Left renal pelvis (tissue), 4 donors: ENCODE measurements around the gene TEX19. TPM values are rescaled to one million over a fixed set of nuclear protein-coding genes. Genes with fewer than 3 reads are reported as not detected.
"Not testable (repeated sequence)": the region's sequence is repeated elsewhere in the genome, so short reads cannot be mapped to it uniquely, and the experiment has no call there.

ENCODE experiments used
- DNase-seq, 4 donors: peaks; one replicate each; pipeline ENCODE4 v3.0.0-alpha.2; 2013; ENCODE audit warnings: low read depth in 4 of 4, low spot score in 3 of 4
- polyA plus RNA-seq, 4 donors: library from polyadenylated mRNA; unstranded; fragments of 120-200 nt; gene quantifications; one replicate each; pipeline ENCODE4 v1.2.1, GENCODE V29; 2013; ENCODE audit not compliant: insufficient read length in 4 of 4

Gene TEX19
- polyA plus RNA-seq, 4 donors = 0.09 TPM; not detected in 3

DNA sequence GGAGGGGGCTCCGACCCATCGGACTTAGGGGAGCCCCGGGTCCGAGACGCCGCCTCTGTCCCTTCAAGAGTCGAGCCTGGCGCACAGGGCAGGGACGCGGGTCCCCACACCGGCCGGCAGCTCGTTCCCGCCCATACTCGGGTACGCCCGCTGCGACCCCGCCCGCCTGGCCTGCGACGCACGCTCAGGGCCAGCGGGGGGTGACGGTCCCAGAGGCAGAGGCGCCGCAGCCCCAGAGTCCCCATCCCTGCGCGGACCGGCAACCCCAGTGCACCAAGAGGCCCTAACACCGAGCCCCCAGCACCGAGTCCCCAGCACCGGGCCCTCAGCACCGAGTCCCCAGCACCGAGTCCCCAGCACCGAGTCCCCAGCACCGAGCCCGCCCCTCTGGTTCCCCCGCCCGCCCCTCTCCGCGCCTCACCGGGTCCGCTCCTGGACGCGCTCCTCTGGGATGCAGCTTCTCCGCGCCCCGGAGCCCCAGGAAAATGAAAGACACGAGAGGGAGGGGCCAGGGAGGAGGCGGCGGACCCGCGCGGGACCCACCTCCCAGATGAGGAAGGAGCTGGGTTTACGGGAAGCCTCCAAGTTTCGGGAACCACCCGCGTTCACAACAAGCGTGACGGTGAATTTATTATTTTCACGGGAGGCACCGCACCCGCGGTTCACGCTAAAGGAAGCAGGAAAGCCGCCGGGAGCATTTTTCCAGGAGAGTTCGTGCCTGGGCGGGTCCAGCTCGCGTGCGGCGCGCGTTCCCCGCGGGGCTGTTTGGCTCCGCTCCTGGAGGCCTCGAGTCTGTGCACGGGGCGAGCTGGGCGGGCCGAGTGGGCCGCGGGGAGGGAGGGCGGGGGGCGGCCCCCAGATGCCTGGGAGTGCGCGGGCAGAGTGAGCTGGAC lies 25.5 kb upstream of the TEX19 start, which contains the start of gene SECTM1:
SECTM1 (minus strand) TSS at position 488 of the 893 bp plus-strand sequence. CDS start 6,526 bp downstream, outside the sequence.
- DNase-seq = no peak

- DNase-seq = no peak
These were observed 24.8 kb upstream of the TEX19 start for GRCh38 chr17:82334204-82334621.

DNA sequence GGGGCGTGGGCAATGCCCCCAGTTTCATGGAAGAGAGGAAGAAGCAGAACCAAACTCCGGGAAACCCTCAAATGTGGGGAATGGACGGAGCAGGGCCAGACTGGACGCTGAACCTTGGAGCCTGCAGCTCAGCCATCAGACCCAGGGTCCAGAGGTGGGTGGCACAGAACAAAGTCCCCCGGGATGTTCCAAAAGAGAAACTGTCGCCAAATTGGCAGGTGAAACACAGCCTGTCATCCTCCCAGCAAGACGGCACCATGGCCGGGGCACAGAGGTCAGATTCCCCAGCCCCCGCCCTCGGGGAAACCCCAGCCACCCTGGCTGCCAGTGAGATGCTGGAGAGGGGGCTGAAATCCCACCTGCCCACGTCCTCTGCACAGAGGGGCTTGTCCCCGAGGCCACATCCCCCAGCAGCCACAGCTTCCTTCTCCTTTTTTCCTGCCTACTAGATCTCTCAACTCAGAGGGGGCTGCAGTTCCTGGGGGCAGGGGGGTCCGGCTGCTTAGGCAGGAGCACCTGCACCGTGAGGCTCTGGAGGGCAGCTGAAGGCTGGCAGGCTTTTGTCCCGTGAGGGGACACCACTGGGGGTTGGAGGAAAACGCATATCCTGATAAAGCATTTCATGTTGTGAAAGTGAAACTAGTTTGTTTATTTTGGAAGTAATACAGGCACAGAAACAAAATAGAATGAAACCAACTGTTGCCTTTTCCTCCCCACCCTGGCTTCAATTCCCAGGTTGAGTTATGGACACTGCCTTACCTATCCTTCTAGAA lies 24.2 kb upstream of the TEX19 start:
- no peak for DNase-seq

GRCh38 chr17:82338858-82339633 lies 20.0 kb upstream of the TEX19 start:
- no peak for DNase-seq

DNA sequence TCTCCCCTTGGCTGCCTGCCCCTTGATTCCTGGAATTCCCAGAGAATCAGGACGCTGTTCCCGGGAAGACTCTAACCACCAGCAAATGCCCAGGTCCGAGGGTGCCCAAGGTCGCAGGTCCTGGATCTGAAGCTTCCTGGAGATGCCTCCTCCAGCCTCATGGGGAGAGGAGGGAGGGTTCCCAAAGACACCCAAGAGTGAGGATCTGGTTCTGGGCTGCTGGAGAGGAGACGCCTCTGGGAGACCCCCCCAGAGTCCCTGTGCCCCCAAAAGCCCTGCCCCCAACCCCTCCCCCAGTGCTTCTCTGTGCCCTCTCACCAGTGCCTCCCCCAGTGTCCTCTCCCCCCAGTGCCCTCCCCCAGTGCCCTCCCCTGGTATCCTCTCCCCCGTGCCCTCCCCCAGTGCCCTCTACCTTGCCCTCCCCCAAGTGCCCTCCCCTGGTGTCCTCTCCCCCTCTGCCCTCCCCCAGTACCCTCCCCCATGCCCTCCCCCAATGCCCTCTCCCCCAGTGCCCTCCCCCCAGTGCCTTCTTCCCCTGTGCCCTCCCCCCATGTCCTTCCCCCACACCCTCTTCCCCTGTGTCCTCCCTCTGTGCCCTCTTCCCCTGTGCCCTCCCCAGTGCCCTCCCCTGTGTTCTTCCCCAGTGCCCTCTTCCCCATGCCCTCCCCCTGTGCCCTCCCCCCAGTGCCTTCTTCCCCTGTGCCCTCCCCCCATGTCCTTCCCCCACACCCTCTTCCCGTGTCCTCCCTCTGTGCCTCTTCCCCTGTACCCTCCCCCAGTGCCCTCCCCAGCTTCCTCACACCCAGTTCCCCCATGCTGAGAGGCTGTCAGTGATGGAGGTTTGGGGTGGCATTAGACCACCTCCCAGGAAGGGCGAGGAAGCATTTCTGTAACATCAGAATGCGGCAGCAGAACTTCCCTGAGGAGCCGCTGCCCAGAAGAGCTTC lies 19.1 kb upstream of the TEX19 start:
- no peak for DNase-seq

DNA sequence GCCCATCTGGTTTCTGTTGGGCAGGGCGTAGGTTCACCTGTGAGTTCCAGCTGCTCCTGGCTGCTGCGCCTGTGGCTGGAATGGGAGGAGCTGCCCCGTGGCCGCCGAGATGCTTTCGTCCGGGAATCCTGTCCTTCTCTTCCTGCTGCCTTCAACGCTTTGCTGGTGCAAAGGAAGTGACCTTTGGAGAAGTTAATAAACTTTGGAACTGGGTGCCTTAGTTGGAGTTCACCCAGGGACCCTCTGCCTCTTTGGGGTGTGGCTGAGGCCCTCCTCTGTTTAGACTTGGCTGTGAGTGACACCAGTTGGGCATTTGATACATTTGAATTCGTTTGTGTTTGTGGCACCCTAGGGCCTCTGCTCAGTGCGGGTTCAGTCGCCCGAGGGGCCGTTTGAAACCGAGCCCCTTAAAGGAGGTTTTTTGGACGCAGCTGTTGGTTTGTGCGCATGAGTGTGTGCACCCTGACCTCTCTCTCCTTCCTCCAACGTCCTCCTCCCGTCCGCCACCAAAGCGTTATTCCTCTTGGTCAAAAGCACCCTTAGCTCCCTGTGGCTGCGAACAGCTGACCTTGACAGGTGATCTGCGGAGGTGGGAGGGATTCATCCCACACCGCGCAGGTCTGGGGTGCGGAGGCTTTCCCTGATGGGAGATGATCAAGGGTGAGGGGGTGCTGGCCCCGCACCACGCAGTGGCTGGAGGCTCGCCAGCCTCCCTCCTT lies 16.5 kb upstream of the TEX19 start:
- no peak for DNase-seq

DNA sequence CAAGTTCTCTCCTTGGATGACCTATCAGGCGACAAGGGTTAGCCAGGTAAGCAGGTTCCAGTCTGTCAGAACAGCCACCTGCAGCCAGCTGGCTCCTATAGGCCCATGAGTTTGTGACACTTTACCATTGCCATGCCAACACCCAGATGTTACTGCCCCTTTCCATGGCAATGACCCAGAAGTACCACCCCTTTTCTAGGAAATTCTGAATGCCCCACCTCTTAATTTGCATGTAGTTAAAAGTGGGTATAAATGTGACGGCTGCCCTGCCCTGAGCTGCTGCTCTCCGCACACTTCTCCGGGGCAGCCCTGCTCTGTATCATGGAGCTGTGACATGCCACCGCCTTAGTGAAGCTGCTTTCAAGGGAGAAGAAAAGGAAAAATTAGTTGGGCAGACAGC lies 15.5 kb upstream of the TEX19 start:
- no peak for DNase-seq

DNA sequence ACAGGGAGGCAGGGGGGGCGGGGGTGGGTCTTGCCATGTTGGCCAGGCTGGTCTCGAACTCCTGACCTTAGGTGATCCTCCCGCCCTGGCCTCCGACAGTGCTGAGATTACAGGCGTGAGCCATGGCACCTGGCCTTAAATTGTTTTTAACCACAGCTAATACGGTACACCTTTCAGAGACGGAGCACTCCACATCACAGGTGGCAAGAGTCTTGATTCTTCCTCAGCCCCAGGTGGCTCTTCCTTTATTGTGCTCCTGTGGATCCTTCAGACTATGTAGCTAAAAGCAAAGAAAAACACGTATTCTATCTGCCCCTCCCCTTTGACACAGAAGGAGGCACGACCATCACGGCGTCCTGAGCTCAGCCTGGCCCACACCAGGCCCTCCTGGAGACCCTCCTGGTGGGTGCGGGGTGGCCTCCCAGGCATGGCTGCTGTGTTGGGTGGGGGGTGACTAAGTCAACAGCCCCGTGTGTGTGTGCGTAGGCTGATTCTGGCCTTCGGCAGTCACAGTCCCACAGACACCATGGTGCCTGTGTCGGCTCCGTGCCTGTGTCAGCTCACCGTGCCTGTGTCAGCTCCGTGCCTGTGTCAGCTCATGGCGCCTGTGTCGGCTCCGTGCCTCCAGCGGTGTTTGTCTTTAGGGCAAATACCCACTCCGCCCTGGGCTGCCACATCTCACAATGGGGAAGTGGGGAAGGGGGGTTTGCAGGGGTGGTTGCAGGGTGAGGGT lies 14.7 kb upstream of the TEX19 start:
- DNase-seq = no peak

- DNase-seq = no peak
These were observed 13.7 kb upstream of the TEX19 start for GRCh38 chr17:82345151-82345976.

DNA sequence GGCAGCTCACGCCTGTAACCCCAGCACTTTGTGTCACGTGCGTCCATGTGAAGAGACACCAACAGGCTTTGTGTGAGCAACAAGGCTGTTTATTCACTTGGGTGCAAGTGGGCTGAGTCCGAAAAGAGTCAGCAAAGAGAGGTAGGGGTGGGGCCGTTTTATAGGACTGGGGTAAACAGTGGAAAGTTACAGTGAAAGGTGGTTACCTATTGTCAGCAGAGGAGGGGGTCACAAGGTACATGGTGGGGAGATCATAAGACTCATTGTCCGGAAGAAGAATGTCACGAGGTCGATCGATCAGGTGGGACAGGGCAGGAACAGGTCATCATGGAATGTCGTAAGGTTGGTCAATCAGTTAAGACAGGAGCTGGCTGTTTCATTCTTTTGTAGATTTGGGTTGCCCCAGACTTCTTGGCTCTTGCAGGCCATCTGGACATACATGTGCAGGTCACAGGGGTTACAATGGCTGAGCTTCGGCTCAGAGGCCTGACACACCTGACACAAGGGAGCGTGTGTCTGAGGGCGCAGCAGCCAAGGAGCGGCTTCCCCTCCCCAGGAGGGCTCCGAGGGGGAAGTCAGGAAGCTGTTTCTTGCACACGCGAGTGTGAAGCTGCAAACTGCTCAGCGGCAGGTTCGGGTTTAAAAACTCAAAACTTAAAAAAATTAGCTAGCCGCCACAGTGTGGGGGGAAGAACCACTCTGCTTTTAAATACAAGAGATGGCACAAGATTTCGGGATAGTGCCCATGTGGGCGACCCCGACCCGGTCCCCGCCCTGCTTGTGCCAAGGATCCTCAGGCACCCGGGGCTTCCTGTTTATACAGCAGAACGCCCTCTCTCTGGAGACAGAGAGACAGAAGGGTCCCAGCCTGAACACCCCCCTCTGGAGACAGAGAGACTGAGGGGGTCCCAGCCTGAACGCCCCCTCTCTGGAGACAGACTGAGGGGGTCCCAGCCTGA lies 12.4 kb upstream of the TEX19 start:
- DNase-seq = no peak

GRCh38 chr17:82347994-82348393 lies 11.1 kb upstream of the TEX19 start:
- not testable (repeated sequence) for DNase-seq

GRCh38 chr17:82348434-82348833 lies 10.6 kb upstream of the TEX19 start:
- no peak for DNase-seq

- no peak for DNase-seq
These were observed 10.2 kb upstream of the TEX19 start for GRCh38 chr17:82348866-82349265.

GRCh38 chr17:82349287-82349701 lies 9.8 kb upstream of the TEX19 start:
- no peak for DNase-seq

GRCh38 chr17:82350182-82351030 lies 8.6 kb upstream of the TEX19 start:
- no peak for DNase-seq
